Renal cortex interstitium (tissue), 3 donors: ENCODE measurements around the gene MKNK2. TPM values are rescaled to one million over a fixed set of nuclear protein-coding genes. Genes with fewer than 3 reads are reported as not detected.

ENCODE experiments used
- polyA plus RNA-seq, 3 donors: library from polyadenylated mRNA; unstranded; fragments of 120-200 nt; gene quantifications; one replicate each; pipeline ENCODE4 v1.2.1, GENCODE V29; 2013; ENCODE audit not compliant: insufficient read length in 3 of 3

MKNK2 gene
- polyA plus RNA-seq, 3 donors: 54.7 to 79.1 (median 77.8) TPM

Other genes starting within 250 kb of the MKNK2 start
- gene ATP8B3, start 239.0 kb downstream of the MKNK2 start, polyA plus RNA-seq: under 1 TPM; 0.56 to 1.00 (median 0.65) TPM
- 10 to 100 TPM; 23.3 to 32.7 (median 32.6) TPM for gene REXO1, start 202.8 kb downstream of the MKNK2 start, polyA plus RNA-seq
- gene KLF16, start 187.7 kb downstream of the MKNK2 start, polyA plus RNA-seq: 10 to 100 TPM in 1 of 3 donors, 1 to 10 TPM in 2; 5.4 to 10.1 (median 9.5) TPM
- gene ABHD17A, start 165.7 kb downstream of the MKNK2 start, polyA plus RNA-seq: 10 to 100 TPM; 32.3 to 66.3 (median 55.4) TPM
- 1 to 10 TPM; 1.1 to 5.4 (median 3.5) TPM for gene ADAT3, start 145.8 kb downstream of the MKNK2 start, polyA plus RNA-seq
- 10 to 100 TPM; 54.6 to 95.7 (median 79.5) TPM for gene SCAMP4, start 145.8 kb downstream of the MKNK2 start, polyA plus RNA-seq
- gene CSNK1G2, start 110.1 kb downstream of the MKNK2 start, polyA plus RNA-seq: 10 to 100 TPM; 50.5 to 70.4 (median 67.9) TPM
- 100 to 1,000 TPM in 2 of 3 donors, 10 to 100 TPM in 1; 87.0 to 117 (median 105) TPM for gene BTBD2, start 35.5 kb downstream of the MKNK2 start, polyA plus RNA-seq
- 10 to 100 TPM; 21.7 to 27.8 (median 26.8) TPM for gene MOB3A, start 45.1 kb upstream of the MKNK2 start, polyA plus RNA-seq
- 1 to 10 TPM; 6.3 to 9.3 (median 8.6) TPM for gene IZUMO4, start 45.7 kb upstream of the MKNK2 start, polyA plus RNA-seq
- 100 to 1,000 TPM; 106 to 126 (median 120) TPM for gene AP3D1, start 100.3 kb upstream of the MKNK2 start, polyA plus RNA-seq
- gene DOT1L, start 112.7 kb upstream of the MKNK2 start, polyA plus RNA-seq: 10 to 100 TPM; 27.1 to 38.5 (median 31.5) TPM
- 10 to 100 TPM; 54.6 to 81.6 (median 79.2) TPM for gene PLEKHJ1, start 185.1 kb upstream of the MKNK2 start, polyA plus RNA-seq
- gene SF3A2, start 185.6 kb upstream of the MKNK2 start, polyA plus RNA-seq: 10 to 100 TPM; 63.2 to 93.5 (median 83.5) TPM
- gene AMH, start 198.1 kb upstream of the MKNK2 start, polyA plus RNA-seq: 1 to 10 TPM in 2 of 3 donors, under 1 TPM in 1; 0.28 to 4.1 (median 2.8) TPM
- gene JSRP1, start 205.2 kb upstream of the MKNK2 start, polyA plus RNA-seq: 1 to 10 TPM in 1 of 3 donors, under 1 TPM in 2; 0.56 to 1.3 (median 0.59) TPM
- gene PEAK3, start 230.9 kb upstream of the MKNK2 start, polyA plus RNA-seq: under 1 TPM; 0.09 to 0.17 (median 0.12) TPM